PC-9 (cell line): ENCODE data around the gene CLEC11A. TPM values are rescaled to one million over a fixed set of nuclear protein-coding genes. Genes with fewer than 3 reads are reported as not detected.

Source experiments
- BruUV-seq: library from RNA; stranded (reverse); fragments of 400-500 nt; replicated peaks from 2 replicates; lab custom pipeline; 2021; lab: Mats Ljungman, UMichigan
- CTCF ChIA-PET: fragments of 300-600 bp; sonication (Branson Sonifier 250); formaldehyde crosslinking; loops from one replicate; lab custom pipeline; 2022; ENCODE audit warnings: antibody characterized with exemption; lab: Charles Lee
- POLR2A ChIA-PET: fragments of 300-600 bp; sonication (Branson Sonifier 250); formaldehyde crosslinking; loops from one replicate; lab custom pipeline; 2022; ENCODE audit warnings: antibody characterized with exemption; ENCODE audit not compliant: unreplicated experiment; lab: Charles Lee
- DNase-seq, 2 experiments: peaks; one replicate each; pipeline versions ENCODE4 v3.0.0 to v3.0.0-alpha.2; 2015 to 2022; ENCODE audit warnings: mixed read lengths in 1 of 2
- H2AFZ ChIP-seq: fragments of 200-600 bp; sonication (generic); 2 replicates; pipeline ENCODE4 v1.8.1; 2017; ENCODE audit warnings: antibody characterized with exemption
- H3F3A ChIP-seq: fragments of 200-600 bp; sonication (generic); 2 replicates; pipeline ENCODE4 v1.8.1; 2017; ENCODE audit warnings: antibody characterized with exemption, mild to moderate bottlenecking, low read depth; ENCODE audit not compliant: insufficient read depth
- H3K27ac ChIP-seq: fragments of 200-600 bp; sonication (generic); 2 replicates; pipeline ENCODE4 v1.6.1; 2016; ENCODE audit warnings: mixed run types
- H3K27me3 ChIP-seq: fragments of 200-600 bp; sonication (generic); 2 replicates; pipeline ENCODE4 v1.6.1; 2016; ENCODE audit warnings: low read depth, mixed run types; ENCODE audit not compliant: insufficient read depth
- H3K36me3 ChIP-seq: fragments of 200-600 bp; sonication (generic); 2 replicates; pipeline ENCODE4 v1.6.1; 2016; ENCODE audit warnings: low read depth, mixed run types
- H3K4me1 ChIP-seq: fragments of 200-600 bp; sonication (generic); replicated peaks from 2 replicates; pipeline ENCODE4 v1.6.1; 2016; ENCODE audit warnings: mixed run types; ENCODE audit not compliant: insufficient read depth
- H3K4me2 ChIP-seq: fragments of 200-600 bp; sonication (generic); 2 replicates; pipeline ENCODE4 v1.6.1; 2017; ENCODE audit warnings: mixed run types
- H3K4me3 ChIP-seq: fragments of 200-600 bp; sonication (generic); 2 replicates; pipeline ENCODE4 v1.6.1; 2016; ENCODE audit warnings: mixed run types
- H3K79me2 ChIP-seq: fragments of 200-600 bp; sonication (generic); 2 replicates; pipeline ENCODE4 v1.6.1; 2017; ENCODE audit warnings: low read depth, mixed run types
- H3K9me2 ChIP-seq: fragments of 200-600 bp; sonication (generic); 2 replicates; pipeline ENCODE4 v1.8.1; 2017; ENCODE audit warnings: mild to moderate bottlenecking; ENCODE audit not compliant: insufficient read depth
- H3K9me3 ChIP-seq: fragments of 200-600 bp; sonication (generic); 2 replicates; pipeline ENCODE4 v1.8.1; 2016; ENCODE audit warnings: low read depth; ENCODE audit not compliant: insufficient read depth
- H4K20me1 ChIP-seq: fragments of 200-600 bp; sonication (generic); 2 replicates; pipeline ENCODE4 v1.8.1; 2017; ENCODE audit not compliant: insufficient read depth
- CTCF ChIP-seq: fragments of 200-600 bp; sonication (generic); conservative IDR thresholded peaks from 2 replicates; pipeline ENCODE4 v1.6.1; 2017; ENCODE audit warnings: mixed run types, antibody characterized with exemption, mild to moderate bottlenecking, moderate library complexity
- EZH2 ChIP-seq: fragments of 200-600 bp; sonication (generic); IDR thresholded peaks from 2 replicates; pipeline ENCODE4 v1.8.0; 2017; ENCODE audit warnings: antibody characterized with exemption, low read depth
- intact Hi-C: fragments of 100-400 bp; cut with micrococcal nuclease; formaldehyde crosslinking; loops from one replicate; pipeline ENCODE4 v1.10.0; 2022; ENCODE audit not compliant: unreplicated experiment
- total RNA-seq: library from RNA; stranded (reverse); gene quantifications from 2 replicates; pipeline ENCODE4 v1.2.3, GENCODE V29; 2021

Gene CLEC11A
- total RNA-seq, 1 experiment from 2014 or later, result not detected

GRCh38 chr19:50717891-50718254 lies 5.3 kb upstream of the CLEC11A start:
- CTCF ChIA-PET, result interaction anchor here (0.5 to 0.6 kb wide), 2 partner anchors 51 to 104 kb away, joined by 3 to 6 read pairs; no protein-coding TSS in a partner anchor
- no peaks in the 10 kb centered on the region for H3K79me2 ChIP-seq
- no peaks in the 10 kb centered on the region for H3K9me2 ChIP-seq
- no peaks in the 10 kb centered on the region for H3F3A ChIP-seq
- no peak for DNase-seq
- TF ChIP-seq EZH2 (no peak), CTCF (no peak)
- BruUV-seq, result no TSS peak
- H2AFZ ChIP-seq, result no peak overlapping the region
- intact Hi-C loops, result no loop called here
- no peak overlapping the region for H3K4me2 ChIP-seq
- no peak overlapping the region for H3K4me3 ChIP-seq
- no peaks in the 10 kb centered on the region; the same call in 1 of the 2 replicates for H4K20me1 ChIP-seq
- H3K4me1 ChIP-seq, result no peaks in the 10 kb centered on the region
- no peak overlapping the region for H3K27ac ChIP-seq
- no peaks in the 10 kb centered on the region for H3K9me3 ChIP-seq
- H3K27me3 ChIP-seq, result peaks cover 64% of the 10 kb centered on the region
- POLR2A ChIA-PET, result no interaction called here
- no peaks in the 10 kb centered on the region for H3K36me3 ChIP-seq

DNA sequence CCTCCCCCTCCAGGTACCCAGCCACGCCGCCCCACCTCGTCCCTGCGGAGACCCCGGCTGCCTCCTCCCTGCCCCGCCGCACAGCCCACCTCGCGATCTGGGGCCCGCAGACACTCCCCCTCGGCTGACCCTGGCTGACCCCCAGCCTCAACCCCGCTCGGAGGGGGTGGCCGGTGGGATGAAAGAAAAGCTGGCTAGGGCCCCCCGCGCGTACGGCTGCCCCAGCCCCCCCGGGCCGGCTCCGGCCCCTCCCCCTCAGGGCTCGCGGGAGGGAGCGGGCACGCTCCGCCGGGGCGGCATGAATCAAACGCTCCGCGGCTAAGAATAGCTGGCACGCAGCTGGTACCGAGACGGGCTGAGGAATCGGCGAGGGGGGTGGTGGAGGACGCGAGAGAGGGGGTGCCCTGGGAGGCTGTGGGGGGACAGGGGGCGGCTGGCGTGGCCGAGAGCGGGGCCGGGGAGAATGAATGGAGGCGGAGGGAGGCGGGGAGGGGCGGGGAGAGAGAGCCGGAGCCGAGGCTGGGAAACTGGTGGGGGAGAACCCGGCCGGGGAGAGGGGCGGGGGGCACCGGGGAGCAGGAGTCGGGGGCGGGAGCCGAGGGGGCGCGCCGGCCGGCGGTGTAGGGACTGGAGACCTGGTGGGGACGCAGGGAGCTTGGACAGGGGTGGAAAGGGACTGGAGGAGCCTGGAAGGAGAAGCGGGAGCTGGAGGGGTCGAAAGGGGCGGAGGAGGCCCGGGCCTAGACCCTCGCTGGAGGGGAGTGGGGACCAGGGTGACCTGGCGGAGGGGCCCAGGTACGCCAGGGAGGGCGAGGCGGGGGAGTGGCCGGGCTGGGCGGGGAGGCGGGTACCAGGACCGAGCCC lies 4.7 kb upstream of the CLEC11A start:
- no peak for DNase-seq
- ChIA-PET CTCF (no interaction called here), POLR2A (no interaction called here)
- no peaks in the 10 kb centered on the region for H3K79me2 ChIP-seq
- no peak overlapping the region for H3K27ac ChIP-seq
- no peaks in the 10 kb centered on the region for H3K9me3 ChIP-seq
- H3K36me3 ChIP-seq, result no peaks in the 10 kb centered on the region
- no peaks in the 10 kb centered on the region for H3F3A ChIP-seq
- H2AFZ ChIP-seq, result no peak overlapping the region
- H3K27me3 ChIP-seq, result peaks cover 64% of the 10 kb centered on the region
- no peak overlapping the region for H3K4me2 ChIP-seq
- no TSS peak for BruUV-seq
- H3K4me3 ChIP-seq, result no peak overlapping the region
- no peaks in the 10 kb centered on the region for H3K9me2 ChIP-seq
- H3K4me1 ChIP-seq, result no peaks in the 10 kb centered on the region
- TF ChIP-seq EZH2, result no peak
- TF ChIP-seq CTCF, result no peak
- H4K20me1 ChIP-seq, result no peaks in the 10 kb centered on the region; the same call in 1 of the 2 replicates
- intact Hi-C loops, result no loop called here

GRCh38 chr19:50719119-50719435 lies 4.1 kb upstream of the CLEC11A start:
- no TSS peak for BruUV-seq
- H3K27me3 ChIP-seq, result peaks cover 63% of the 10 kb centered on the region

More at GRCh38 chr19:50719119-50719435, 4.1 kb upstream of the CLEC11A start:
- no peaks in the 10 kb centered on the region for H3F3A ChIP-seq
- H3K9me3 ChIP-seq, result no peaks in the 10 kb centered on the region
- H3K9me2 ChIP-seq, result no peaks in the 10 kb centered on the region
- no peaks in the 10 kb centered on the region for H3K36me3 ChIP-seq
- no peaks in the 10 kb centered on the region for H3K79me2 ChIP-seq
- H2AFZ ChIP-seq, result no peak overlapping the region
- H3K4me3 ChIP-seq, result no peak overlapping the region
- TF ChIP-seq CTCF, result no peak
- no peak for TF ChIP-seq EZH2
- H3K27ac ChIP-seq, result no peak overlapping the region
- H3K4me2 ChIP-seq, result no peak overlapping the region
- no peaks in the 10 kb centered on the region; the same call in 1 of the 2 replicates for H4K20me1 ChIP-seq
- ChIA-PET POLR2A (no interaction called here), CTCF (no interaction called here)
- intact Hi-C loops, result no loop called here
- no peaks in the 10 kb centered on the region for H3K4me1 ChIP-seq
- DNase-seq, result no peak
